ENCODE results near the gene PCDHGC5. TPM values are rescaled to one million over a fixed set of nuclear protein-coding genes. Genes with fewer than 3 reads are reported as not detected.

PCDHGC5 gene
- total RNA-seq (3.7 TPM), polyA plus RNA-seq (0.29 TPM)

DNA sequence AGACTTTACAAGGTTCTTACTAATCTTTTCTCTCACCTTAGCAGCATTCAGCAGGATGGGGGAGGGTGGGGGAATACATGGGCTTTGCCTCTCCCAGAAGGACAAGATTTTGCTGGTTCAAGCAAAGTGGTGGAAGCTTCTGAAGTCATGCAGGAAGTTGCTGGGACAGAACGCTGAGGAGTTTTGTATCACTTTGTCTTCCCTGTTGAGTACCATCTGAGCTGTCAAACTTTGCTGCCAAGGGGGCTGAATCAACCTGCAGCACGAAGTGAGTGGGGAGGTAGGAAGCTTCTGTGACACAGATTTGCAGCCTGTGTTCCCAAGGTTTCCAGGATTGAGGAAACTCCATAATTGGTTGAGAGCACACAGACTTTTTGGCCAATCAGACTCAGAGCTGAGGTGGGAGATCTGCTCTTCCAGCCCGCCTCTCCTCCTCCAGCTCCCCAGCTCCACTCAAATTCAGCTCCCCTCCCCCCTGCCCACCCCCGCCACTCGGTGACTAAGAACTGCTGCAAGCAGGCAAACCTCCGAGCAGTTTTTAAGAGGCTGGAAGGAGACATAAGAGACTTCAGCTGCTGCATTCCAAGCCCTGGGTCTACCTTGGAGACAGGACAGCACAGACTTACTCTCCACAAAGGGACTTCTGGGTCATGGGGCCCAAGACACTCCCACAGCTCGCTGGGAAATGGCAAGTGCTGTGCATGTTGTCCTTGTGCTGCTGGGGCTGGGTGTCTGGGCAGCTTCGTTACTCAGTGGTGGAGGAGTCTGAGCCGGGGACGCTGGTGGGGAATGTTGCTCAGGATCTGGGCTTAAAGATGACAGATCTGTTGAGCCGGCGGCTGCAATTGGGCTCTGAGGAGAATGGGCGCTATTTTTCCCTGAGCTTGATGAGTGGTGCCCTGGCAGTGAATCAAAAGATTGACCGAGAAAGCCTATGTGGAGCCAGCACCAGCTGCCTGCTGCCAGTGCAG lies at the start of gene PCDHGC5:
TSS of gene PCDHGC5 (plus strand) at position 491 of the 971 bp plus-strand sequence. CDS start at position 651, 160 bp downstream.
- DNase-seq (ENCODE audit: extremely low spot score): no peak
- H3K4me1 ChIP-seq (ENCODE audit: insufficient read depth): no peaks in the 10 kb centered on the region
- no peaks in the 10 kb centered on the region for H3K36me3 ChIP-seq (ENCODE audit: insufficient read depth)
- H3K4me3 ChIP-seq (ENCODE audit: low read depth, low read length): no peak within 1 kb of the TSS
- 58% methylated on average over 14 of the region's 14 CpGs for WGBS
- no peak within 1 kb of the TSS for H3K27ac ChIP-seq (ENCODE audit: low read depth)

DNA sequence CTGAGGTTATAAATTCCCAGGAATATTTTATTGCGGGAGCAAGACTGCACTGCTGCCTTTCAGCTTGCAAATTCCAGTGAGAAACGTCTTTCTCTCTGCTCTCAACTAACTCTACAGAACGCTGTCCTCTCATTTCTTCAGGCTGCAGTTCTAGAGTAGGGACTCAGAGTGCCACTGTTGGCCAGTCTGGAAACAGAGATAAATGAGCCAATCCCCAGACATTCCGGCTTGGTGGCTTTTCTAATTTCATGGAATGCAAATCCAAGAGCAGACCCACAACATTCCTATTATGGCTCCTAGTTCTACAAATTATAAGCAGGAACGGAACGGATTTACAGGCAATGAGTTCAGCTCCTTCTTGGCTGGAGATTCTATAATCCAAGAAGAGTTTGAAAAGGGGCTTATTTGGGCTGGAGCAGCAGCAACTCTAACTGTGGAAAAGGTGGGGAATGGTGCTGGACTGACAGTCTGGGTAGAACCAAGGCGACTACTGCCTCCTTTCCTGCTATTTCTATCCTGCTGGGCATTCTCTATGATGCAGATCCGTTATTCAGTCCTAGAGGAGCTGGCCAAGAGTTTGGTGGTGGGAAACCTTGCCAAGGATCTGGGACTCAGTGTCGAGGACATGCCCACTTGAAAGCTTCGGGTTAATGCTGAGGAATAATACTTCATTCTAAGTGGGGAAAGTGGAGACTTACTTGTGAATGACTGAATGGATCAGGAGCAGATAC lies 49.3 kb upstream of the PCDHGC5 start:
- no peak for DNase-seq (ENCODE audit: extremely low spot score)
- Histone ChIP-seq H3K4me1 (ENCODE audit: insufficient read depth) (no peaks in the 10 kb centered on the region), H3K36me3 (ENCODE audit: insufficient read depth) (no peaks in the 10 kb centered on the region), H3K27ac (ENCODE audit: low read depth) (no peak overlapping the region), H3K4me3 (ENCODE audit: low read depth, low read length) (no peak overlapping the region)
- WGBS: 62% methylated on average over 10 of the region's 10 CpGs

DNA sequence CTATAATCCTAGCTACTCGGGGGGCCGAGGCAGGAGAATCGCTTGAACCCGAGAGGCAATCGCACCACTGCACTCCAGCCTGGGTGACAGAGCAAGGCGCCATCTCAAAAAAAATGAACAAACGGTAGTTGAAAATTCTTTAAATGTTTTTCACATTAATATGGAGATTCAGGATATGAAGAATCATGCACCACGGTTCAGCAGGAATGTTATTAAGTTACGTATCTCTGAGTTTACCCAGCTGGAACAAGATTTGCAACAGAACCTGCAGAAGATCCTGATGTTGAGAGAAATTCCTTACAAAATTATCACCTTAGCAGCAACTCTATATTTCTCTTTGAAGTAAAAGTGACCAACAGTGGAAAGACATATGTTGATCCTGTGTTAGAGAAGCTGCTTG lies 48.5 kb upstream of the PCDHGC5 start:
- no peak for DNase-seq (ENCODE audit: extremely low spot score)
- 95% methylated on average over 9 of the region's 9 CpGs for WGBS
- H3K27ac ChIP-seq (ENCODE audit: low read depth): no peak overlapping the region
- no peak overlapping the region for H3K4me3 ChIP-seq (ENCODE audit: low read depth, low read length)
- no peaks in the 10 kb centered on the region for H3K4me1 ChIP-seq (ENCODE audit: insufficient read depth)
- H3K36me3 ChIP-seq (ENCODE audit: insufficient read depth): no peaks in the 10 kb centered on the region

DNA sequence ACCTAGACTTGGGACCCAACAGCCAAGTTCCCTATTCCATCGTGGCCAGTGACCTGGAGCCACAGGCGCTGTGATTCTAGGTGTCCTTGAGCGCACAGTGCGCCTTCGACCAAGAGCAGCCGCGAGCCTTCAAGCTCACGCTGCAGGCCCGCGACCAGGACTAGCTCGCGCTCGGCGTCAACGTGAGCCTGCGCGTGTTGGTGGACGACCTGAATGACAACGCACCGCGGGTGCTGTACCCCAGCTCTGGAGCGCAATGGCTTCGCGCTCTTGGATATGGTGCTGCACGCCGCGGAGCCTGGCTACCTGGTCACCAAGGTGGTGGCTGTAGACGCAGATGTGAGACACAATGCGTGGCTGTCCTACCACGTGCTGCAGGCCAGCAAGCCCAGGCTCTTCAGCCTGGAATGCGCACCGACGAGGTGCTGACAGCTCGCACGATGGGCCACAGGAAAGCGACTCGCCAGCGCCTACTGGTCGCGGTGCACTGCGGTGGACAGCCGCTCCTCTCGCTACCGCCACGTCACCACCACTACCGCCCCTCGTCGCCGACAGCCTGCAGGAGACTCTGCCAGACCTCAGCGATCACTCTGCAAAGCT lies 47.2 kb upstream of the PCDHGC5 start:
- Histone ChIP-seq H3K4me1 (ENCODE audit: insufficient read depth) (no peaks in the 10 kb centered on the region), H3K36me3 (ENCODE audit: insufficient read depth) (no peaks in the 10 kb centered on the region), H3K27ac (ENCODE audit: low read depth) (no peak overlapping the region), H3K4me3 (ENCODE audit: low read depth, low read length) (no peak overlapping the region)
- DNase-seq (ENCODE audit: extremely low spot score): no peak
- 44% methylated on average over 50 of the region's 50 CpGs for WGBS

DNA sequence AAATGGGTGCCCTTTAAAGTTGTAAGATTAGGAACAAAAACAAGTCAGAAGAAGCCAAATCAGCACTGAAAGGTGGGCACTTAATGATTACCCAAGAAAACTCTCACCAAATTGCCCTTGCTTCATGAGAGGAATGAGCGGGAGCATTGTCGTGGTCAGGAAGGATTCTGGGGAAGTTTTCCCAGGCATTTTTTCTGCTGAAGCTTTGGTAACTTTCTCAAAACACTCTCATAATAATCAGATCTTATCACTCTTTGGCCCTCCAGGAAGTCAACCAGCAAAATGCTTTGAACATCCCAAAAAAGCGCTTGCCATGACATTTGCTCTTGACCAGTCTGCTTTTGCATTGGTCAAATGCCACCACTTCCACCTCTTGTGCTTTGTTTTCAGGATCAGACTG lies 23.5 kb upstream of the PCDHGC5 start:
- H3K27ac ChIP-seq (ENCODE audit: low read depth): no peak overlapping the region
- no peak for DNase-seq (ENCODE audit: extremely low spot score)
- H3K4me3 ChIP-seq (ENCODE audit: low read depth, low read length): no peak overlapping the region
- no peaks in the 10 kb centered on the region for H3K4me1 ChIP-seq (ENCODE audit: insufficient read depth)
- H3K36me3 ChIP-seq (ENCODE audit: insufficient read depth): no peaks in the 10 kb centered on the region
- 95% methylated on average over 3 of the region's 3 CpGs for WGBS

DNA sequence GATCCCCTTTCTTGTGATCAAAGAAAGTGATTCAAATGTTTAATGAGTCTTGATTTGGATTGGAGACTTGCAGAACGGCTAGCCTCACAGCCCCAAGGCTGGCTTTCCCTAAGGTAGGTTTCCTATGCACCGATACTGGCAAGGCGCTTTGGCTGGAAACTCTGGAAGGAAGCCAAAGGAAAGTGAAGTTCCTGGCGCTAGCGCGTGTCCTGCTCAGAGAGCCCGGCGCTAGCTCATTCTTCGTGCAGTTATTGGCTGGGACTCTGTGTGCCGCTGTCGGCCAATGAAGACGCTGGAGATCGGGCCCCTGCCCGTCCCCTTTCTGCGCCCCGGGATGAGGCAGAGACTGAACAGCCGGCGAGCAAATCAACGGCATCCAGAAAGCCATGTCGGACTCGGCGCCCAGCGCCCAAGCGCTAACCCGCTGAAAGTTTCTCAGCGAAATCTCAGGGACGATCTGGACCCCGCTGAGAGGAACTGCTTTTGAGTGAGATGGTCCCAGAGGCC lies 13.2 kb upstream of the PCDHGC5 start, which contains the start of gene PCDHGC3:
TSS of gene PCDHGC3 (plus strand) at position 342 of the 507 bp plus-strand sequence. CDS start at position 493, 151 bp downstream.
- Histone ChIP-seq H3K4me1 (ENCODE audit: insufficient read depth) (no peaks in the 10 kb centered on the region), H3K4me3 (ENCODE audit: low read depth, low read length) (peak within 1 kb of the TSS; percentile 40)

DNA sequence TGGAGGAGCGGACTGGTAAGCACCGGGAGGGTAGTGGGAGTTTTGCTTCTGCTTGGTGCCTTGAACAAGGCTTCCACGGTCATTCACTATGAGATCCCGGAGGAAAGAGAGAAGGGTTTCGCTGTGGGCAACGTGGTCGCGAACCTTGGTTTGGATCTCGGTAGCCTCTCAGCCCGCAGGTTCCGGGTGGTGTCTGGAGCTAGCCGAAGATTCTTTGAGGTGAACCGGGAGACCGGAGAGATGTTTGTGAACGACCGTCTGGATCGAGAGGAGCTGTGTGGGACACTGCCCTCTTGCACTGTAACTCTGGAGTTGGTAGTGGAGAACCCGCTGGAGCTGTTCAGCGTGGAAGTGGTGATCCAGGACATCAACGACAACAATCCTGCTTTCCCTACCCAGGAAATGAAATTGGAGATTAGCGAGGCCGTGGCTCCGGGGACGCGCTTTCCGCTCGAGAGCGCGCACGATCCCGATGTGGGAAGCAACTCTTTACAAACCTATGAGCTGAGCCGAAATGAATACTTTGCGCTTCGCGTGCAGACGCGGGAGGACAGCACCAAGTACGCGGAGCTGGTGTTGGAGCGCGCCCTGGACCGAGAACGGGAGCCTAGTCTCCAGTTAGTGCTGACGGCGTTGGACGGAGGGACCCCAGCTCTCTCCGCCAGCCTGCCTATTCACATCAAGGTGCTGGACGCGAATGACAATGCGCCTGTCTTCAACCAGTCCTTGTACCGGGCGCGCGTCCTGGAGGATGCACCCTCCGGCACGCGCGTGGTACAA lies 12.6 kb upstream of the PCDHGC5 start:
- H3K4me1 ChIP-seq (ENCODE audit: insufficient read depth): no peaks in the 10 kb centered on the region
- H3K4me3 ChIP-seq (ENCODE audit: low read depth, low read length): peak overlapping the region; percentile 40
- peak; percentile 69 for DNase-seq (ENCODE audit: extremely low spot score)
- under 1% methylated on average over 58 of the region's 58 CpGs for WGBS
- H3K27ac ChIP-seq (ENCODE audit: low read depth): peak overlapping the region; percentile 57
- H3K36me3 ChIP-seq (ENCODE audit: insufficient read depth): no peaks in the 10 kb centered on the region

More for the DNA sequence above, 13.2 kb upstream of the PCDHGC5 start, which contains the start of gene PCDHGC3:
- under 1% methylated on average over 28 of the region's 28 CpGs for WGBS
- H3K27ac ChIP-seq (ENCODE audit: low read depth): peak within 1 kb of the TSS; percentile 57
- no peaks in the 10 kb centered on the region for H3K36me3 ChIP-seq (ENCODE audit: insufficient read depth)
- peak; percentile 84 for DNase-seq (ENCODE audit: extremely low spot score)

DNA sequence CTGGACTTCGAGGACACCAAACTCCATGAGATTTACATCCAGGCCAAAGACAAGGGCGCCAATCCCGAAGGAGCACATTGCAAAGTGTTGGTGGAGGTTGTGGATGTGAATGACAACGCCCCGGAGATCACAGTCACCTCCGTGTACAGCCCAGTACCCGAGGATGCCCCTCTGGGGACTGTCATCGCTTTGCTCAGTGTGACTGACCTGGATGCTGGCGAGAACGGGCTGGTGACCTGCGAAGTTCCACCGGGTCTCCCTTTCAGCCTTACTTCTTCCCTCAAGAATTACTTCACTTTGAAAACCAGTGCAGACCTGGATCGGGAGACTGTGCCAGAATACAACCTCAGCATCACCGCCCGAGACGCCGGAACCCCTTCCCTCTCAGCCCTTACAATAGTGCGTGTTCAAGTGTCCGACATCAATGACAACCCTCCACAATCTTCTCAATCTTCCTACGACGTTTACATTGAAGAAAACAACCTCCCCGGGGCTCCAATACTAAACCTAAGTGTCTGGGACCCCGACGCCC lies 11.8 kb upstream of the PCDHGC5 start:
- 24% methylated on average over 24 of the region's 24 CpGs for WGBS
- H3K36me3 ChIP-seq (ENCODE audit: insufficient read depth): no peaks in the 10 kb centered on the region
- H3K4me1 ChIP-seq (ENCODE audit: insufficient read depth): no peaks in the 10 kb centered on the region
- no peak overlapping the region for H3K27ac ChIP-seq (ENCODE audit: low read depth)
- H3K4me3 ChIP-seq (ENCODE audit: low read depth, low read length): peak overlapping the region; percentile 40
- no peak for DNase-seq (ENCODE audit: extremely low spot score)

DNA sequence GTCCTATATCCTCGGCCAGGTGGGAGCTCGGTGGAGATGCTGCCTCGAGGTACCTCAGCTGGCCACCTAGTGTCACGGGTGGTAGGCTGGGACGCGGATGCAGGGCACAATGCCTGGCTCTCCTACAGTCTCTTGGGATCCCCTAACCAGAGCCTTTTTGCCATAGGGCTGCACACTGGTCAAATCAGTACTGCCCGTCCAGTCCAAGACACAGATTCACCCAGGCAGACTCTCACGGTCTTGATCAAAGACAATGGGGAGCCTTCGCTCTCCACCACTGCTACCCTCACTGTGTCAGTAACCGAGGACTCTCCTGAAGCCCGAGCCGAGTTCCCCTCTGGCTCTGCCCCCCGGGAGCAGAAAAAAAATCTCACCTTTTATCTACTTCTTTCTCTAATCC lies 11.1 kb upstream of the PCDHGC5 start:
- Histone ChIP-seq H3K27ac (ENCODE audit: low read depth) (no peak overlapping the region), H3K4me3 (ENCODE audit: low read depth, low read length) (peak overlapping the region; percentile 20), H3K36me3 (ENCODE audit: insufficient read depth) (no peaks in the 10 kb centered on the region), H3K4me1 (ENCODE audit: insufficient read depth) (no peaks in the 10 kb centered on the region)
- WGBS: 44% methylated on average over 13 of the region's 13 CpGs
- DNase-seq (ENCODE audit: extremely low spot score): no peak

DNA sequence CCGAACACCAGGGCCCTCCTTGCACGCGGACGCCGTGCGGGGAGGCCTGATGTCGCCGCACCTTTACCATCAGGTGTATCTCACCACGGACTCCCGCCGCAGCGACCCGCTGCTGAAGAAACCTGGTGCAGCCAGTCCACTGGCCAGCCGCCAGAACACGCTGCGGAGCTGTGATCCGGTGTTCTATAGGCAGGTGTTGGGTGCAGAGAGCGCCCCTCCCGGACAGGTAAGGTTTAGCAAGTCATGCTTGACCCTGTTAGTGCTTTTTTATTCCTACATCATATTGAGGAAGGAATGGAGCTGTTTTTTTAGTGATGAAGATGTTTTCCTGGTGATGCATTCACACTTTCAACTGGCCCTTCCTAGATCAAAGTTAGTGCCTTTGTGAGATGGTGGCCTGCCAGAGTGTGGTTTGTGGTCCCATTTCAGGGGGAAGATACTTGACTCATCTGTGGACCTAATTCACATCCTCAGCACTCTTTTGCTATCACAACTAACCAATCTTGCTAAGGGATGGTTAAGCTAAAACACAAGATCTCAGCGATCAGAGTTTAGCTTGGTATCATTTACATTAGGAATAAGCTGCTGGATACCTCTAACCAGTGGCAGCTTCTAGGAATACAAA lies 10.4 kb upstream of the PCDHGC5 start:
- Histone ChIP-seq H3K36me3 (ENCODE audit: insufficient read depth) (no peaks in the 10 kb centered on the region), H3K27ac (ENCODE audit: low read depth) (no peak overlapping the region), H3K4me3 (ENCODE audit: low read depth, low read length) (peak overlapping the region; percentile 20), H3K4me1 (ENCODE audit: insufficient read depth) (no peaks in the 10 kb centered on the region)
- DNase-seq (ENCODE audit: extremely low spot score): no peak
- WGBS: 21% methylated on average over 20 of the region's 20 CpGs

DNA sequence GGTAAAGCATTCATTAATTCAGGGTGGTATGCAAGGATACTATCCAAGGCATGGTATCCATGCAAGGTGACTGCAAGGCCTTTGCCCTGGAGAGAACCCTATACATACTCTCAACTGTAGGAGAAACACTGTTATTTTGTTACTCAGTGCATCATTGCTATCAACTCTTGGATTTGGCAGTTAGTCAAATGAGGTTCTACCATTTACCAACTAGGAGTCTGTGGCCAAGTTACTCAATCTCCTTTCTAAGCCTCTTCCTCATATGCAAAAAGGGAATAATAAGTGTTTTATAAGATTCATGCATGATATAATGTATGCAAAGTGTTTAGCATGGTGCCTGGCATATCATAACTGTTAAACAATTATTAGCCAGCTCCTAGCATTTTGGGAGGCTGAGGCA lies 9.1 kb upstream of the PCDHGC5 start:
- Histone ChIP-seq H3K36me3 (ENCODE audit: insufficient read depth) (no peaks in the 10 kb centered on the region), H3K4me1 (ENCODE audit: insufficient read depth) (peaks cover 2% of the 10 kb centered on the region), H3K4me3 (ENCODE audit: low read depth, low read length) (no peak overlapping the region), H3K27ac (ENCODE audit: low read depth) (no peak overlapping the region)
- no peak for DNase-seq (ENCODE audit: extremely low spot score)

DNA sequence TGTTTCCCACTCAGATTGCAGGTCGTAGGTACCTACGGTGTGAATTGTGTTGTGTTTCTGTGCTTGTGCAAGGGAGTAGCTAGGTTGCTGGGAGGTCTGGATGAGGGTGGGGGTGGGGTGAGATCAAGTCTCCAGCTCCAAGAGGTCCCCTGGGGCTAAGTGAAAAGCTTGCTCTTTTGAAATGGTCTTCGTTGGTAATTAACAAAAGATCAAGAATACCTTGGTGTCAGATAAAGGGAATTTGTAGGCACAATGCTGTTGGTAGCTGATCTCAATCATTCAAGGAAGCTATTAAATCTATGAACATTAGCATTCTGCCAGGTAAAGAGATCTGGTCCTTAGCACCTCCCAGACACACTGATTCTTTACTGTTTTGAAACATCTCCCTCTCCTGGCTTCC lies 5.0 kb upstream of the PCDHGC5 start:
- Histone ChIP-seq H3K27ac (ENCODE audit: low read depth) (no peak overlapping the region), H3K36me3 (ENCODE audit: insufficient read depth) (no peaks in the 10 kb centered on the region), H3K4me3 (ENCODE audit: low read depth, low read length) (no peak overlapping the region), H3K4me1 (ENCODE audit: insufficient read depth) (peaks cover 2% of the 10 kb centered on the region)
- no peak for DNase-seq (ENCODE audit: extremely low spot score)
- 56% methylated on average over 3 of the region's 3 CpGs for WGBS

Data from urinary bladder (tissue), 4 donors.